ENCODE results near the gene NTN5. TPM values are rescaled to one million over a fixed set of nuclear protein-coding genes. Genes with fewer than 3 reads are reported as not detected.

The NTN5 gene
- total RNA-seq, 1 experiment from 2014 or later: 2.9 TPM

GRCh38 chr19:48656840-48657474 is 15.9 kb downstream of the NTN5 start:
- DNase-seq: peak in 1 of 2 experiments; percentile 70
- BruUV-seq (replicated peaks): no TSS peak
- H3K27ac ChIP-seq: no peak overlapping the region
- POLR2A ChIA-PET (ENCODE audit: unreplicated experiment): interaction anchor here (0.7 kb wide), 1 partner anchor 546 kb away, joined by 18 read pairs; the partner anchor contains the start of gene PLA2G4C
- H3K4me1 ChIP-seq (replicated peaks; ENCODE audit: insufficient read depth): peaks cover 10% of the 10 kb centered on the region; the same call in 1 of the 2 replicates
- H3K4me3 ChIP-seq: no peak overlapping the region
- no peak overlapping the region for H2AFZ ChIP-seq
- no peaks in the 10 kb centered on the region for H3K9me2 ChIP-seq (ENCODE audit: insufficient read depth)
- no peaks in the 10 kb centered on the region for H3K36me3 ChIP-seq (ENCODE audit: low read depth)
- H3K79me2 ChIP-seq (ENCODE audit: low read depth): no peaks in the 10 kb centered on the region
- H3F3A ChIP-seq (ENCODE audit: insufficient read depth, low read depth): peaks cover 18% of the 10 kb centered on the region
- no peaks in the 10 kb centered on the region for H3K9me3 ChIP-seq (ENCODE audit: insufficient read depth, low read depth)
- TF ChIP-seq EZH2 (IDR thresholded peaks at IDR 0.05; ENCODE audit: low read depth): no peak
- no peak for TF ChIP-seq CTCF (conservative IDR thresholded peaks at IDR 0.05)
- CTCF ChIA-PET: interaction anchor here (0.6 to 0.7 kb wide), 2 partner anchors 8 to 17 kb away, joined by 3 to 5 read pairs; no protein-coding TSS in a partner anchor
- intact Hi-C loops (cut with micrococcal nuclease; ENCODE audit: unreplicated experiment): no loop called here
- H3K27me3 ChIP-seq (ENCODE audit: insufficient read depth, low read depth): no peaks in the 10 kb centered on the region
- H3K4me2 ChIP-seq: peak overlapping the region; percentile 8; the same call in 1 of the 2 replicates
- H4K20me1 ChIP-seq (ENCODE audit: insufficient read depth): no peaks in the 10 kb centered on the region

- H3K79me2 ChIP-seq (ENCODE audit: low read depth): no peaks in the 10 kb centered on the region
- H3K4me1 ChIP-seq (replicated peaks; ENCODE audit: insufficient read depth): peaks cover 13% of the 10 kb centered on the region
- no peak overlapping the region for H3K4me3 ChIP-seq
- no peaks in the 10 kb centered on the region for H3K9me3 ChIP-seq (ENCODE audit: insufficient read depth, low read depth)
- no peak overlapping the region for H2AFZ ChIP-seq
- no peaks in the 10 kb centered on the region for H3K9me2 ChIP-seq (ENCODE audit: insufficient read depth)
- BruUV-seq (replicated peaks): no TSS peak
- no peak overlapping the region for H3K4me2 ChIP-seq
- H3K27me3 ChIP-seq (ENCODE audit: insufficient read depth, low read depth): no peaks in the 10 kb centered on the region
- POLR2A ChIA-PET (ENCODE audit: unreplicated experiment): no interaction called here
- no peak for DNase-seq
- H4K20me1 ChIP-seq (ENCODE audit: insufficient read depth): no peaks in the 10 kb centered on the region
- CTCF ChIA-PET: interaction anchor here (0.6 kb wide), 2 partner anchors 10 to 190 kb away, joined by 3 to 4 read pairs; no protein-coding TSS in a partner anchor
- TF ChIP-seq EZH2 (IDR thresholded peaks at IDR 0.05; ENCODE audit: low read depth): no peak
- TF ChIP-seq CTCF (conservative IDR thresholded peaks at IDR 0.05): no peak
- no peaks in the 10 kb centered on the region for H3K36me3 ChIP-seq (ENCODE audit: low read depth)
- intact Hi-C loops (cut with micrococcal nuclease; ENCODE audit: unreplicated experiment): no loop called here
- H3F3A ChIP-seq (ENCODE audit: insufficient read depth, low read depth): peaks cover 23% of the 10 kb centered on the region
- H3K27ac ChIP-seq: no peak overlapping the region
Measured at GRCh38 chr19:48654299-48655059, 18.3 kb downstream of the NTN5 start.

GRCh38 chr19:48651683-48652048 is 21.2 kb downstream of the NTN5 start:
- intact Hi-C loops (cut with micrococcal nuclease; ENCODE audit: unreplicated experiment): no loop called here
- no peaks in the 10 kb centered on the region for H3K36me3 ChIP-seq (ENCODE audit: low read depth)
- BruUV-seq (replicated peaks): no TSS peak
- no peak overlapping the region for H3K4me2 ChIP-seq
- no peaks in the 10 kb centered on the region for H3K27me3 ChIP-seq (ENCODE audit: insufficient read depth, low read depth)
- H3K9me3 ChIP-seq (ENCODE audit: insufficient read depth, low read depth): no peaks in the 10 kb centered on the region
- H3K27ac ChIP-seq: no peak overlapping the region
- no peak overlapping the region for H3K4me3 ChIP-seq
- CTCF ChIA-PET: interaction anchor here (0.7 kb wide), 1 partner anchor 322 kb away, joined by 7 read pairs; no protein-coding TSS in a partner anchor
- TF ChIP-seq EZH2 (IDR thresholded peaks at IDR 0.05; ENCODE audit: low read depth) (no peak), CTCF (conservative IDR thresholded peaks at IDR 0.05) (no peak)
- no peaks in the 10 kb centered on the region for H4K20me1 ChIP-seq (ENCODE audit: insufficient read depth)
- peaks cover 21% of the 10 kb centered on the region; the same call in 1 of the 2 replicates for H3F3A ChIP-seq (ENCODE audit: insufficient read depth, low read depth)
- no peaks in the 10 kb centered on the region for H3K9me2 ChIP-seq (ENCODE audit: insufficient read depth)
- POLR2A ChIA-PET (ENCODE audit: unreplicated experiment): no interaction called here
- no peaks in the 10 kb centered on the region for H3K79me2 ChIP-seq (ENCODE audit: low read depth)
- H2AFZ ChIP-seq: no peak overlapping the region
- H3K4me1 ChIP-seq (replicated peaks; ENCODE audit: insufficient read depth): peaks cover 14% of the 10 kb centered on the region
- DNase-seq: no peak
